Lower leg skin (tissue), 3 donors: ENCODE measurements around the gene SLC49A3.

Source experiments
- POLR2A ChIP-seq, 2 donors: fragments of 450-650 bp; IDR thresholded peaks; one replicate each; pipeline ENCODE4 v1.6.1; 2016 to 2017; ENCODE audit warnings: antibody characterized with exemption in 2 of 2, mild to moderate bottlenecking in 1 of 2, moderate library complexity in 1 of 2
- TF ChIP-seq, protein P1 (sequence below), 3 donors: fragments of 450-650 bp; IDR thresholded peaks; one replicate each; pipeline ENCODE4 v1.5.1; 2016; ENCODE audit warnings: antibody characterized with exemption in 3 of 3, mild to moderate bottlenecking in 3 of 3, moderate library complexity in 2 of 3

DNA sequence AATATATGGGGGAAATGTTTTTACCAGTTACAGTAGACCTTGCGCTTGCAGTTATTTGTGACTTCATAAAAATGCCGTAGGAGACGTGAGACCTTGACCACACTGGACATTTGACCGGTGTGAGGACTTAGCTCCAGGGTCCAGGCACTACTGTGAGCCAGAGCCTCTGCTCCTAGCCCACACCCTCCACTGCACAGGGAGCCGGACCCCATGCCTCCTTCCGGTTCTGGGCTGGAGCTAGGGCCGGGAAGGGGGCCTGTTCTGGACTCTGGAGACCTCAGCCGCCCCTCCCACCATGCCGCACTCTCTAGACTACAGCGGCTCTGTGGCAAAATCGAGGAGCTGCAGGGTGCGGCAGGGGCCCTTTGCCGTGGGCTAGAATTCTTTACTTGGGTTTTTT lies 22.0 kb upstream of the SLC49A3 start:
- TF ChIP-seq, protein P1, sequence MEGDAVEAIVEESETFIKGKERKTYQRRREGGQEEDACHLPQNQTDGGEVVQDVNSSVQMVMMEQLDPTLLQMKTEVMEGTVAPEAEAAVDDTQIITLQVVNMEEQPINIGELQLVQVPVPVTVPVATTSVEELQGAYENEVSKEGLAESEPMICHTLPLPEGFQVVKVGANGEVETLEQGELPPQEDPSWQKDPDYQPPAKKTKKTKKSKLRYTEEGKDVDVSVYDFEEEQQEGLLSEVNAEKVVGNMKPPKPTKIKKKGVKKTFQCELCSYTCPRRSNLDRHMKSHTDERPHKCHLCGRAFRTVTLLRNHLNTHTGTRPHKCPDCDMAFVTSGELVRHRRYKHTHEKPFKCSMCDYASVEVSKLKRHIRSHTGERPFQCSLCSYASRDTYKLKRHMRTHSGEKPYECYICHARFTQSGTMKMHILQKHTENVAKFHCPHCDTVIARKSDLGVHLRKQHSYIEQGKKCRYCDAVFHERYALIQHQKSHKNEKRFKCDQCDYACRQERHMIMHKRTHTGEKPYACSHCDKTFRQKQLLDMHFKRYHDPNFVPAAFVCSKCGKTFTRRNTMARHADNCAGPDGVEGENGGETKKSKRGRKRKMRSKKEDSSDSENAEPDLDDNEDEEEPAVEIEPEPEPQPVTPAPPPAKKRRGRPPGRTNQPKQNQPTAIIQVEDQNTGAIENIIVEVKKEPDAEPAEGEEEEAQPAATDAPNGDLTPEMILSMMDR (IDR thresholded peaks at IDR 0.05): no peak
- no peak for TF ChIP-seq POLR2A (IDR thresholded peaks at IDR 0.05)
